ENCODE measurements around the gene RBMS1.

Gene RBMS1

DNA sequence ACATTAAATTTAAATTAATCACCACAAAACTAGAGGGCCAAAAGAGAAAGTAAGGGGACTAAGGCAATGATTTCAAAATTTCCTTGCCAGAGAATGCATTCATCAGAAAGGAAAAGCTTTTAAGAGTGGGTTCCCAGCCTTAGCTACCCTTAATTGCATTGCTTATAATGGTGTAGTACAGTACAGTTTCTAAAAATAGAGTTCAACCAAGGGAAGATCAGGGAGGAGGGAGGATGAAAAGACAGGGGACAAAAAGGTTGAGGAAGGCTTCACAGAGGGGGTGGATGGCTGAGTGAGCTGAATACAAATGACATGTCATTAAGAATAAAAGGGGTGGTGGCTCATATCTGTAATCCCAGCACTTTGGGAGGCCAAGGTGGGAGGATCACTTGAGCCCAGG, 119.9 kb downstream of the RBMS1 start:
- no peaks in the 10 kb centered on the region for H3K79me2 ChIP-seq (ENCODE audit: control insufficient read depth, low read length)
- no peaks in the 10 kb centered on the region for H3K9me3 ChIP-seq (ENCODE audit: control insufficient read depth, insufficient read depth, low read length)
- no peak overlapping the region for H3K4me3 ChIP-seq (ENCODE audit: low read length)
- no peaks in the 10 kb centered on the region for H3K27me3 ChIP-seq (ENCODE audit: control insufficient read depth, low read length)
- H3K4me2 ChIP-seq (ENCODE audit: low read length), result no peak overlapping the region
- H3K27ac ChIP-seq (ENCODE audit: low read depth, low read length), result no peak overlapping the region
- peaks cover 12% of the 10 kb centered on the region for H3K4me1 ChIP-seq (ENCODE audit: control insufficient read depth, low read length)
- H3K36me3 ChIP-seq (ENCODE audit: control insufficient read depth, low read length), result no peaks in the 10 kb centered on the region
- no peaks in the 10 kb centered on the region for H4K20me1 ChIP-seq (ENCODE audit: control insufficient read depth, insufficient read depth, low read depth, low read length)
- H3K9me2 ChIP-seq (replicated peaks; ENCODE audit: control insufficient read depth, low read length), result no peaks in the 10 kb centered on the region
- TF ChIP-seq, protein P1, sequence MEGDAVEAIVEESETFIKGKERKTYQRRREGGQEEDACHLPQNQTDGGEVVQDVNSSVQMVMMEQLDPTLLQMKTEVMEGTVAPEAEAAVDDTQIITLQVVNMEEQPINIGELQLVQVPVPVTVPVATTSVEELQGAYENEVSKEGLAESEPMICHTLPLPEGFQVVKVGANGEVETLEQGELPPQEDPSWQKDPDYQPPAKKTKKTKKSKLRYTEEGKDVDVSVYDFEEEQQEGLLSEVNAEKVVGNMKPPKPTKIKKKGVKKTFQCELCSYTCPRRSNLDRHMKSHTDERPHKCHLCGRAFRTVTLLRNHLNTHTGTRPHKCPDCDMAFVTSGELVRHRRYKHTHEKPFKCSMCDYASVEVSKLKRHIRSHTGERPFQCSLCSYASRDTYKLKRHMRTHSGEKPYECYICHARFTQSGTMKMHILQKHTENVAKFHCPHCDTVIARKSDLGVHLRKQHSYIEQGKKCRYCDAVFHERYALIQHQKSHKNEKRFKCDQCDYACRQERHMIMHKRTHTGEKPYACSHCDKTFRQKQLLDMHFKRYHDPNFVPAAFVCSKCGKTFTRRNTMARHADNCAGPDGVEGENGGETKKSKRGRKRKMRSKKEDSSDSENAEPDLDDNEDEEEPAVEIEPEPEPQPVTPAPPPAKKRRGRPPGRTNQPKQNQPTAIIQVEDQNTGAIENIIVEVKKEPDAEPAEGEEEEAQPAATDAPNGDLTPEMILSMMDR (IDR thresholded peaks at IDR 0.05; ENCODE audit: low read depth, low read length, poor library complexity, severe bottlenecking), result no peak
- TF ChIP-seq EZH2phosphoT487 (IDR thresholded peaks at IDR 0.05; ENCODE audit: borderline replicate concordance, low read length), result no peak
- H3F3A ChIP-seq (ENCODE audit: control insufficient read depth, insufficient read depth), result no peaks in the 10 kb centered on the region

DNA sequence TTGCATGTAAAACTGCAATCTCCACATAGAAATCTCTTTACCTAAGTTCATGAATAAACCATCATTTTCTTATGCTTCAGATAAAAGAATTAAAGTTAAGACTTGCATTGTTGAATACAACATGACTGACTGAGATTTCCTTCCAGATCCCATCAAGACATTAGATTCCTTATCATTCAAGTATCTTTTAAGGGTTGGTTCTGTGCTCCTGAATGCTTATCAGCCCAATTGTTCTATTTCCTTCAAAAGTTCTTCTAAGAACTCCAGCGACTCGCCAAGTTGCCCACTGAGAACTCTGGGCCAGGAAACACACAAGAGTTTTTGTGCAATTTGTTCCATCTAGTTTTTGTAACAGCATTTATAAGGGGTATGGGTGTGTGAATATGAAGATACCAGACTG, 120.3 kb downstream of the RBMS1 start:
- no peaks in the 10 kb centered on the region for H4K20me1 ChIP-seq (ENCODE audit: control insufficient read depth, insufficient read depth, low read depth, low read length)

DNA sequence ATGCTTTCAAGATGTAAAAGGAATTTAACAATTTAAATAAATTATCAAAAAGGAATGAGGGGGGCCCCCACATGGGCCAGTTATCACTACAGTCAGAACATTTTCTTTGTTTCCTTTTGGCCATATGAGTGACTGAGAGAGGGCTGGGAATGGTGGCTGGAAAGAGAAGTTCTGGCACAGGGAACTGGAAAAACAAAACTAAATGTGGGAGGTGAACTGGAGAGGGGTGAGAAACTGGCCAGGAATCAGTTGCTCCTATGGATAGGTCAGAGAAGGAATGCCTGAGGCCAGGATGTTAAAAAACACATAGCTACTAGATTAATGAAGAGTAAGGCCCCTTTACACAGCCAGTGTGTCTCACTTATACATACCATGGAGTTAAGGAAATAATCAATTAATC, 121.0 kb downstream of the RBMS1 start:
- H3K27me3 ChIP-seq (ENCODE audit: control insufficient read depth, low read length), result no peaks in the 10 kb centered on the region
- H3K4me2 ChIP-seq (ENCODE audit: low read length), result no peak overlapping the region
- no peaks in the 10 kb centered on the region for H3K36me3 ChIP-seq (ENCODE audit: control insufficient read depth, low read length)
- no peaks in the 10 kb centered on the region for H3K9me2 ChIP-seq (replicated peaks; ENCODE audit: control insufficient read depth, low read length)
- H4K20me1 ChIP-seq (ENCODE audit: control insufficient read depth, insufficient read depth, low read depth, low read length), result no peaks in the 10 kb centered on the region
- H3K4me3 ChIP-seq (ENCODE audit: low read length), result no peak overlapping the region
- no peaks in the 10 kb centered on the region for H3F3A ChIP-seq (ENCODE audit: control insufficient read depth, insufficient read depth)
- H3K4me1 ChIP-seq (ENCODE audit: control insufficient read depth, low read length), result peaks cover 12% of the 10 kb centered on the region
- H3K79me2 ChIP-seq (ENCODE audit: control insufficient read depth, low read length), result no peaks in the 10 kb centered on the region
- TF ChIP-seq, protein P1 (IDR thresholded peaks at IDR 0.05; ENCODE audit: low read depth, low read length, poor library complexity, severe bottlenecking), result no peak
- TF ChIP-seq EZH2phosphoT487 (IDR thresholded peaks at IDR 0.05; ENCODE audit: borderline replicate concordance, low read length), result no peak
- H3K9me3 ChIP-seq (ENCODE audit: control insufficient read depth, insufficient read depth, low read length), result no peaks in the 10 kb centered on the region
- H3K27ac ChIP-seq (ENCODE audit: low read depth, low read length), result no peak overlapping the region

More for the DNA sequence above, 120.3 kb downstream of the RBMS1 start:
- Histone ChIP-seq H3K79me2 (ENCODE audit: control insufficient read depth, low read length) (no peaks in the 10 kb centered on the region), H3K4me1 (ENCODE audit: control insufficient read depth, low read length) (peaks cover 12% of the 10 kb centered on the region), H3K4me2 (ENCODE audit: low read length) (no peak overlapping the region), H3K9me3 (ENCODE audit: control insufficient read depth, insufficient read depth, low read length) (no peaks in the 10 kb centered on the region), H3K9me2 (replicated peaks; ENCODE audit: control insufficient read depth, low read length) (no peaks in the 10 kb centered on the region), H3K27ac (ENCODE audit: low read depth, low read length) (no peak overlapping the region), H3F3A (ENCODE audit: control insufficient read depth, insufficient read depth) (no peaks in the 10 kb centered on the region), H3K4me3 (ENCODE audit: low read length) (no peak overlapping the region), H3K27me3 (ENCODE audit: control insufficient read depth, low read length) (no peaks in the 10 kb centered on the region), H3K36me3 (ENCODE audit: control insufficient read depth, low read length) (no peaks in the 10 kb centered on the region)
- no peak for TF ChIP-seq EZH2phosphoT487 (IDR thresholded peaks at IDR 0.05; ENCODE audit: borderline replicate concordance, low read length)
- TF ChIP-seq, protein P1 (IDR thresholded peaks at IDR 0.05; ENCODE audit: low read depth, low read length, poor library complexity, severe bottlenecking), result no peak

DNA sequence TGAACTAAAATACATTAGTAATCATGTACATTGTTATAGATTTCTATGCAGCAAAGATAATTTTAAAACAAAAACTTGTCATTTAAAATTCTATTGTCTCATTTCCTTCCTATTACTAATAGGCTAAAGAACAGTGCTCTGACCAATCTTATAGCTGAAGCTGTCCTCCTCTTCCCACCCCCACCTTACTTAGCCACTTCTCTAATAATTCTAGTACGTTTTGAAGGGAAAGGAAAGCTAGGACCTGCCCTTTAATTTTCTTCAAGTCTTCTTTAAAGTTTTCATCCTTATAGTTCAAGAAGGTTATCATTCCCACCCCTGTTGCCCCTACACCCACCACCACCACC, 121.6 kb downstream of the RBMS1 start:
- Histone ChIP-seq H3K9me3 (ENCODE audit: control insufficient read depth, insufficient read depth, low read length) (no peaks in the 10 kb centered on the region), H3K4me1 (ENCODE audit: control insufficient read depth, low read length) (peaks cover 12% of the 10 kb centered on the region), H3K4me3 (ENCODE audit: low read length) (no peak overlapping the region), H3K79me2 (ENCODE audit: control insufficient read depth, low read length) (no peaks in the 10 kb centered on the region), H3K4me2 (ENCODE audit: low read length) (no peak overlapping the region), H3F3A (ENCODE audit: control insufficient read depth, insufficient read depth) (no peaks in the 10 kb centered on the region), H4K20me1 (ENCODE audit: control insufficient read depth, insufficient read depth, low read depth, low read length) (no peaks in the 10 kb centered on the region), H3K27ac (ENCODE audit: low read depth, low read length) (no peak overlapping the region), H3K9me2 (replicated peaks; ENCODE audit: control insufficient read depth, low read length) (no peaks in the 10 kb centered on the region), H3K36me3 (ENCODE audit: control insufficient read depth, low read length) (no peaks in the 10 kb centered on the region), H3K27me3 (ENCODE audit: control insufficient read depth, low read length) (no peaks in the 10 kb centered on the region)
- TF ChIP-seq EZH2phosphoT487 (IDR thresholded peaks at IDR 0.05; ENCODE audit: borderline replicate concordance, low read length), result no peak
- TF ChIP-seq, protein P1 (IDR thresholded peaks at IDR 0.05; ENCODE audit: low read depth, low read length, poor library complexity, severe bottlenecking), result no peak

Data from DOHH2 (cell line).